Measurements from ENCODE around the gene IFI6.

- TF ChIP-seq EP300 (IDR thresholded peaks at IDR 0.05) = no peak
- TF ChIP-seq CTCF (IDR thresholded peaks at IDR 0.05) = no peak
Observed at GRCh38 chr1:27666791-27667254, 5.2 kb downstream of the IFI6 start.
